Tibial nerve (tissue), 3 donors: ENCODE data around the gene INPP1.

Source experiments
- CTCF ChIP-seq, 5 experiments: fragments of 200-600 bp in 3 of 5; fragments of 450-650 bp in 2 of 5; sonication (generic) in 3 of 5; IDR thresholded peaks; one replicate each; pipeline ENCODE4 v1.5.1; 2016 to 2019; ENCODE audit warnings: antibody characterized with exemption in 5 of 5, mild to moderate bottlenecking in 3 of 5, moderate library complexity in 2 of 5
- POLR2A ChIP-seq, 2 donors: fragments of 450-650 bp; IDR thresholded peaks; one replicate each; pipeline ENCODE4 v1.6.1; 2017; ENCODE audit warnings: antibody characterized with exemption in 2 of 2, mild to moderate bottlenecking in 2 of 2, moderate library complexity in 2 of 2

- TF ChIP-seq POLR2A (IDR thresholded peaks at IDR 0.05), result no peak
- TF ChIP-seq CTCF (IDR thresholded peaks at IDR 0.05), result no peak
These were observed 20.0 kb upstream of the INPP1 start for GRCh38 chr2:190323406-190323805.
